ENCODE data around the gene RGS19. TPM values are rescaled to one million over a fixed set of nuclear protein-coding genes. Genes with fewer than 3 reads are reported as not detected.

Gene RGS19
- total RNA-seq, 1 donor from 2014 or later, result 2.0 TPM

DNA sequence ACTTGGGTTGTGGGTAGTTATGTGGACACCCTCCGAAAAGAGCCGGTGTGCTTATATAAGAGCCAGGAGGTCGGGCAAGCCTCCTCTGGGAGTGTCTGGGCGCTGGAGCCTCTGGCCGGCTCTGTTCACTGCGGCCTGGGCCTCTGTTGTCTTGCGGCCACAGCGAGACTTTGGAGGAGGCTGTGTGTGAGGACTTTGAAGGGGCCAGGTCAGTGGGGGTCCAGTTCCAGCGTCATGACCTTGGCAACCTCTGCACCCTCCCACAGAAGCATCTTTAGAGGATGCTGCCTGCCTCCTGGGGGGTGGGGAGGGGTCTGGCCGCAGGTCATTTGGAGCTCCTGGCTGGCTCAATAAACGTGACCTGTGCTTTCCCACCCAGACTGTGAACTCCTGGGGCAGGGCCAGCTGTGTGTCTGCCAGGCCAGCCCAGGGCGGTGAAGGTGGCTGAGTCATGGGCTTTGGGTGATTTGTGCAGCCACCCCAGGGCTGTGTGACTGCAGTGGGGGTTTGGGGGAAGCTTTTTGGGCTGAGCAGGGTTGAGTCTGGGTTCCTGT is 15.1 kb downstream of the RGS19 start:
- Histone ChIP-seq H3K27me3 (no peaks in the 10 kb centered on the region), H3K9ac (peak overlapping the region; percentile 14), H3K27ac (no peak overlapping the region), H3K4me1 (peaks cover 7% of the 10 kb centered on the region), H3F3A (ENCODE audit: low read depth) (peaks cover 4% of the 10 kb centered on the region), H4K20me1 (ENCODE audit: low read depth) (peaks cover 23% of the 10 kb centered on the region), H2AFZ (replicated peaks) (no peak overlapping the region), H3K9me3 (ENCODE audit: low read depth) (no peaks in the 10 kb centered on the region), H3K4me2 (peak overlapping the region; percentile 86), H3K79me2 (ENCODE audit: low read depth) (peaks cover 9% of the 10 kb centered on the region), H3K4me3 (peak overlapping the region; percentile 99), H3K36me3 (no peaks in the 10 kb centered on the region)
- peaks cover 25% of the 10 kb centered on the region for H3K4me1 Mint-ChIP-seq
- H3K27ac Mint-ChIP-seq, result no peak overlapping the region
- peaks cover 10% of the 10 kb centered on the region for H3K27me3 Mint-ChIP-seq (ENCODE audit: insufficient read depth, low read depth)
- no peak for TF ChIP-seq EZH2 (IDR thresholded peaks at IDR 0.05)
- TF ChIP-seq, protein P1, sequence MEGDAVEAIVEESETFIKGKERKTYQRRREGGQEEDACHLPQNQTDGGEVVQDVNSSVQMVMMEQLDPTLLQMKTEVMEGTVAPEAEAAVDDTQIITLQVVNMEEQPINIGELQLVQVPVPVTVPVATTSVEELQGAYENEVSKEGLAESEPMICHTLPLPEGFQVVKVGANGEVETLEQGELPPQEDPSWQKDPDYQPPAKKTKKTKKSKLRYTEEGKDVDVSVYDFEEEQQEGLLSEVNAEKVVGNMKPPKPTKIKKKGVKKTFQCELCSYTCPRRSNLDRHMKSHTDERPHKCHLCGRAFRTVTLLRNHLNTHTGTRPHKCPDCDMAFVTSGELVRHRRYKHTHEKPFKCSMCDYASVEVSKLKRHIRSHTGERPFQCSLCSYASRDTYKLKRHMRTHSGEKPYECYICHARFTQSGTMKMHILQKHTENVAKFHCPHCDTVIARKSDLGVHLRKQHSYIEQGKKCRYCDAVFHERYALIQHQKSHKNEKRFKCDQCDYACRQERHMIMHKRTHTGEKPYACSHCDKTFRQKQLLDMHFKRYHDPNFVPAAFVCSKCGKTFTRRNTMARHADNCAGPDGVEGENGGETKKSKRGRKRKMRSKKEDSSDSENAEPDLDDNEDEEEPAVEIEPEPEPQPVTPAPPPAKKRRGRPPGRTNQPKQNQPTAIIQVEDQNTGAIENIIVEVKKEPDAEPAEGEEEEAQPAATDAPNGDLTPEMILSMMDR (IDR thresholded peaks at IDR 0.05), result no peak
- TF ChIP-seq EZH2phosphoT487 (IDR thresholded peaks at IDR 0.05), result no peak
- no peaks in the 10 kb centered on the region for H3K36me3 Mint-ChIP-seq
- no peaks in the 10 kb centered on the region for H3K9me3 Mint-ChIP-seq
- DNase-seq (ENCODE audit: low spot score), result no peak
- peak overlapping the region; percentile 94 for H3K4me3 Mint-ChIP-seq

DNA sequence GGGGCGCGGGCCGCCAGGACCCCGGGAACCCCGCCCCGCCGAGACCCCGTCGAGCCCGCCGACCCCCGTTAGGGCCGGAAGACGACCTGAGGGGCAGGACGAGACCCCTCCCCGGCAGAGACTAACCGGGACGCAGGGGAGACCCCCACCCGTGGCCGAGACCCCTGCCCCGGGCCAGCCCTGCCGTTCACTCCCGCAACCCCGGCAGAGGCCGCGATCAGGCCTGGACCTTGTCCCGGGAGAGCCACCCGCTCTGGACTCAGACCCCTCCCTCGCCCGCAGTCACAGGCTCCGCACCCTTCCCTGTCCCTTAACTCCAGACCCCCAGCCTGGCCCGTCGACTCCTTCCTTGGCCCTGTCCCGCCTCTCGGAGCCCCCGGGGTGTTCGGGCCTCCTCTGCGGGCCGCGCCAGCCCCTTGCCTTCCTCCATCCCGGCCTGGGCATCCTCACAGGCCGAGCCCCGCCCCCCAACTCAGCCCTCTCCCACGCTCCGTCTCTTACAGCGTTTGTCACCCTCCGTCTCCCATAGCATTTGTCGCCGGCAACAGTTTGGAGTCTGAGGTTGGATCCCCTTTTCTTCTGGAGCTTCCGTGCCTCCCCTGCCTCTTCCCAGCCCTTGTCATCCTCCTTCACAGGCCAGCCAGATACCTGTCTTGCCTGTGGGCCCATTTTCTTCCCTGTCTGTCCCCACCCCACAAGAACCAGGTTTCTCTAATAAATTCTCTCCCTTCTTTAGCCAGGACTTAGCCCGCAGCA is 15.8 kb downstream of the RGS19 start:
- Histone ChIP-seq H3K4me2 (peak overlapping the region; percentile 86), H3K36me3 (no peaks in the 10 kb centered on the region), H3K9me3 (ENCODE audit: low read depth) (no peaks in the 10 kb centered on the region), H3K4me3 (peak overlapping the region; percentile 99), H2AFZ (replicated peaks) (no peak overlapping the region), H3K79me2 (ENCODE audit: low read depth) (peaks cover 9% of the 10 kb centered on the region), H3K27ac (no peak overlapping the region), H3F3A (ENCODE audit: low read depth) (peaks cover 4% of the 10 kb centered on the region), H3K9ac (peak overlapping the region; percentile 14), H3K27me3 (no peaks in the 10 kb centered on the region), H4K20me1 (ENCODE audit: low read depth) (peaks cover 20% of the 10 kb centered on the region), H3K4me1 (peaks cover 7% of the 10 kb centered on the region)
- Mint-ChIP-seq H3K27ac (no peak overlapping the region), H3K36me3 (no peaks in the 10 kb centered on the region), H3K27me3 (ENCODE audit: insufficient read depth, low read depth) (peaks cover 12% of the 10 kb centered on the region), H3K4me3 (peak overlapping the region; percentile 94), H3K9me3 (no peaks in the 10 kb centered on the region), H3K4me1 (peaks cover 25% of the 10 kb centered on the region)
- peak; percentile 56 for DNase-seq (ENCODE audit: low spot score)
- no peak for TF ChIP-seq EZH2phosphoT487 (IDR thresholded peaks at IDR 0.05)
- TF ChIP-seq, protein P1 (IDR thresholded peaks at IDR 0.05), result no peak
- no peak for TF ChIP-seq EZH2 (IDR thresholded peaks at IDR 0.05)

DNA sequence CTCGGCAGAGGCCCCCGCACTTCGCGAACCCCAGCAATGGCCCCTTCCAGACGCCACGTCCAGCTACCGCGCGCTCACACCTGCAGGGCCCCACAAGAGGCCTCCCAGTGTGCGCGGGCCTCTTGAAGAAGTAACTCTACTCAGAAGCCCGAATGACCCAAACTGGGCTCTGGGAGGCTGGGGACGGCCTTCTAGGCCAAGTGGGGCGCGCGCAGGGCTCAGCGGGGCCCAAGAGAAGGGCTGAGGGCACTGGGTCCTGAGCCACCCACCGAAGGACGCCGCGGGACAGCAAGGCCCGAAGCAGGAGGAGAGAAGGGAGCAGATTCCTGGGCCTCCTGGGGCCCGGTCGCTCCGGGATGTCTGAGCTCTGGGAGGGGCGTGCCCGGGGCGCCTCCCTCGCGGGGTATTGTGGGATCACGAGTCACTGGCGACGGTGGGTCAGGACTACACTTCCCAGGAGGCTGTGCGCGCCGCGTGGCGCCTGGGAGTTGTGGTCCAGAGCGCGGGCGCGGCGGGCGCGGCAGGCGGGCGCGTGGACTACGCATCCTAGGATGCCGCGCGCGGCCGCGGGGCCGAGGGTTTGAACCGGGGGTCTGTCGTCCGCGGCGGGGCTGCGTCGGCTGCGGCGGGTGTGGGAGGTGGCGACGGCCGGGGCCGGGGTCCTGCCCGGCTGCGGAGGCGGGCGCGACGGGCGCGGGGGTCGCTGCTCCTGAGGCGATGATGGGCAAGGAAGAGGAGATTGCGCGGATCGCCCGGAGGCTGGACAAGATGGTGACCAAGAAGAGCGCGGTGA is 16.5 kb downstream of the RGS19 start, which contains the start of gene TCEA2:
TSS of gene TCEA2 (plus strand) at position 603 of the 793 bp plus-strand sequence. CDS start at position 718, 115 bp downstream.
- H3K9me3 ChIP-seq (ENCODE audit: low read depth), result no peaks in the 10 kb centered on the region
- H3K36me3 ChIP-seq, result no peaks in the 10 kb centered on the region
- H3K27ac ChIP-seq, result no peak within 1 kb of the TSS
- H3K27me3 Mint-ChIP-seq (ENCODE audit: insufficient read depth, low read depth), result peaks cover 17% of the 10 kb centered on the region
- H3F3A ChIP-seq (ENCODE audit: low read depth), result peaks cover 4% of the 10 kb centered on the region
- peak within 1 kb of the TSS; percentile 94 for H3K4me3 Mint-ChIP-seq
- H3K79me2 ChIP-seq (ENCODE audit: low read depth), result peaks cover 9% of the 10 kb centered on the region
- H3K36me3 Mint-ChIP-seq, result no peaks in the 10 kb centered on the region
- peaks cover 20% of the 10 kb centered on the region for H4K20me1 ChIP-seq (ENCODE audit: low read depth)
- peak within 1 kb of the TSS; percentile 10 for H2AFZ ChIP-seq (replicated peaks)
- no peaks in the 10 kb centered on the region for H3K9me3 Mint-ChIP-seq
- no peak for TF ChIP-seq EZH2phosphoT487 (IDR thresholded peaks at IDR 0.05)
- TF ChIP-seq, protein P1 (IDR thresholded peaks at IDR 0.05), result no peak
- no peak for TF ChIP-seq EZH2 (IDR thresholded peaks at IDR 0.05)
- no peaks in the 10 kb centered on the region for H3K27me3 ChIP-seq
- peak within 1 kb of the TSS; percentile 86 for H3K4me2 ChIP-seq
- peaks cover 25% of the 10 kb centered on the region for H3K4me1 Mint-ChIP-seq
- H3K4me1 ChIP-seq, result peaks cover 7% of the 10 kb centered on the region
- peak within 1 kb of the TSS; percentile 99 for H3K4me3 ChIP-seq
- H3K27ac Mint-ChIP-seq, result no peak within 1 kb of the TSS
- H3K9ac ChIP-seq, result peak within 1 kb of the TSS; percentile 14
- peak; percentile 96 for DNase-seq (ENCODE audit: low spot score)
